HG02610 (cell line): Measurements from ENCODE around the gene ADAMTS9.

Experiments used
- ATAC-seq: cut with Tn5 transposase; IDR thresholded peaks from one replicate; pipeline ENCODE4 v1.9.1; 2021; ENCODE audit warnings: mild to moderate bottlenecking, moderate library complexity; ENCODE audit not compliant: unreplicated experiment

The ADAMTS9 gene

GRCh38 chr3:64654013-64654412 is 33.8 kb downstream of the ADAMTS9 start:
- ATAC-seq = no peak

- ATAC-seq = no peak
Measured at GRCh38 chr3:64653101-64653500, 34.7 kb downstream of the ADAMTS9 start.

GRCh38 chr3:64651741-64652241 is 36.0 kb downstream of the ADAMTS9 start:
- ATAC-seq = no peak

GRCh38 chr3:64651303-64651702 is 36.5 kb downstream of the ADAMTS9 start:
- ATAC-seq = no peak

- no peak for ATAC-seq
Measured at GRCh38 chr3:64650715-64651114, 37.1 kb downstream of the ADAMTS9 start.

GRCh38 chr3:64650096-64650622 is 37.6 kb downstream of the ADAMTS9 start:
- no peak for ATAC-seq

- ATAC-seq = no peak
Measured at GRCh38 chr3:64648927-64649906, 38.6 kb downstream of the ADAMTS9 start.

GRCh38 chr3:64647825-64648224 is 40.0 kb downstream of the ADAMTS9 start:
- ATAC-seq = no peak

- ATAC-seq = no peak
Measured at GRCh38 chr3:64645243-64645642, 42.6 kb downstream of the ADAMTS9 start.

- no peak for ATAC-seq
Measured at GRCh38 chr3:64644483-64644882, 43.3 kb downstream of the ADAMTS9 start.

- no peak for ATAC-seq
Measured at GRCh38 chr3:64642327-64643151, 45.3 kb downstream of the ADAMTS9 start.

- no peak for ATAC-seq
Measured at GRCh38 chr3:64638981-64639481, 48.8 kb downstream of the ADAMTS9 start.

GRCh38 chr3:64638511-64638910 is 49.3 kb downstream of the ADAMTS9 start:
- ATAC-seq = no peak

GRCh38 chr3:64634417-64634816 is 53.4 kb downstream of the ADAMTS9 start:
- ATAC-seq = no peak

GRCh38 chr3:64631951-64632350 is 55.8 kb downstream of the ADAMTS9 start:
- no peak for ATAC-seq

- no peak for ATAC-seq
Measured at GRCh38 chr3:64627471-64628321, 60.1 kb downstream of the ADAMTS9 start.

GRCh38 chr3:64627042-64627441 is 60.8 kb downstream of the ADAMTS9 start:
- no peak for ATAC-seq

- no peak for ATAC-seq
Measured at GRCh38 chr3:64625381-64625780, 62.4 kb downstream of the ADAMTS9 start.

- no peak for ATAC-seq
Measured at GRCh38 chr3:64623125-64623524, 64.7 kb downstream of the ADAMTS9 start.

GRCh38 chr3:64621726-64622395 is 65.9 kb downstream of the ADAMTS9 start:
- no peak for ATAC-seq
